Peyer's patch (tissue), 4 donors: ENCODE results near the gene SYNDIG1.

Source experiments
- POLR2A ChIP-seq, 2 donors: fragments of 450-650 bp; IDR thresholded peaks; one replicate each; pipeline ENCODE4 v1.5.1; 2017; ENCODE audit warnings: antibody characterized with exemption in 2 of 2, mild to moderate bottlenecking in 2 of 2, moderate library complexity in 2 of 2
- TF ChIP-seq, protein P1 (sequence below), 6 experiments: fragments of 450-650 bp in 4 of 6; fragments of 200-600 bp in 2 of 6; sonication (generic) in 1 of 6; IDR thresholded peaks; one replicate each; pipeline ENCODE4 v1.5.1; 2017 to 2019; ENCODE audit warnings: antibody characterized with exemption in 6 of 6, mild to moderate bottlenecking in 3 of 6, moderate library complexity in 1 of 6

DNA sequence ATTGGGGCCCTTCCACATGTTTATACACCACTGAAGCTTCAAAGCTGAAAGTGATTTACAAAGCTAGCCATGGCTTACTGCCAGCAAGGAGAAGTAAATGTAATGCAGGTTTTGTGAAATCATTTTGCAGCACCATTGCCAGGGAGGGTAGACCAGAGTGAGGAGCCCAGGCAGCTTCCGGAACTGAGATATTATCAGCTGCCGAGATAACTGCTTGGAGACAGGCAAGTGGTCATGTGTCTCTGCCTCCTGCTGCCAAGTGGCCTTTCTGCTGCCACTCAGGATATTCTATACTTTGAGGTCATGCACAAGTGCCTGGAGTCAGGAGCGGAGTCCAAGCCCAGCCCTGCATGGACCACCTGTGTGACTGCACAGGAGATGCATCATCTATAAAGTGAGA, 160.2 kb downstream of the SYNDIG1 start:
- TF ChIP-seq, protein P1, sequence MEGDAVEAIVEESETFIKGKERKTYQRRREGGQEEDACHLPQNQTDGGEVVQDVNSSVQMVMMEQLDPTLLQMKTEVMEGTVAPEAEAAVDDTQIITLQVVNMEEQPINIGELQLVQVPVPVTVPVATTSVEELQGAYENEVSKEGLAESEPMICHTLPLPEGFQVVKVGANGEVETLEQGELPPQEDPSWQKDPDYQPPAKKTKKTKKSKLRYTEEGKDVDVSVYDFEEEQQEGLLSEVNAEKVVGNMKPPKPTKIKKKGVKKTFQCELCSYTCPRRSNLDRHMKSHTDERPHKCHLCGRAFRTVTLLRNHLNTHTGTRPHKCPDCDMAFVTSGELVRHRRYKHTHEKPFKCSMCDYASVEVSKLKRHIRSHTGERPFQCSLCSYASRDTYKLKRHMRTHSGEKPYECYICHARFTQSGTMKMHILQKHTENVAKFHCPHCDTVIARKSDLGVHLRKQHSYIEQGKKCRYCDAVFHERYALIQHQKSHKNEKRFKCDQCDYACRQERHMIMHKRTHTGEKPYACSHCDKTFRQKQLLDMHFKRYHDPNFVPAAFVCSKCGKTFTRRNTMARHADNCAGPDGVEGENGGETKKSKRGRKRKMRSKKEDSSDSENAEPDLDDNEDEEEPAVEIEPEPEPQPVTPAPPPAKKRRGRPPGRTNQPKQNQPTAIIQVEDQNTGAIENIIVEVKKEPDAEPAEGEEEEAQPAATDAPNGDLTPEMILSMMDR (IDR thresholded peaks at IDR 0.05): no peak
- no peak for TF ChIP-seq POLR2A (IDR thresholded peaks at IDR 0.05)
